PFSK-1 (cell line): ENCODE data around the gene NUP62.

Source experiments
- POLR2AphosphoS5 ChIP-seq: IDR thresholded peaks from 2 replicates; pipeline ENCODE4 v1.6.1; 2012; ENCODE audit warnings: low read depth, mild to moderate bottlenecking, control low read depth, low read length, moderate library complexity
- SIN3A ChIP-seq: IDR thresholded peaks from 2 replicates; pipeline ENCODE4 v1.6.1; 2012; ENCODE audit warnings: mild to moderate bottlenecking, low read length, moderate library complexity, borderline replicate concordance; ENCODE audit not compliant: insufficient read depth
- TAF1 ChIP-seq: IDR thresholded peaks from 2 replicates; pipeline ENCODE4 v1.6.1; 2012; ENCODE audit warnings: low read length, control low read depth, borderline replicate concordance; ENCODE audit not compliant: insufficient read depth

DNA sequence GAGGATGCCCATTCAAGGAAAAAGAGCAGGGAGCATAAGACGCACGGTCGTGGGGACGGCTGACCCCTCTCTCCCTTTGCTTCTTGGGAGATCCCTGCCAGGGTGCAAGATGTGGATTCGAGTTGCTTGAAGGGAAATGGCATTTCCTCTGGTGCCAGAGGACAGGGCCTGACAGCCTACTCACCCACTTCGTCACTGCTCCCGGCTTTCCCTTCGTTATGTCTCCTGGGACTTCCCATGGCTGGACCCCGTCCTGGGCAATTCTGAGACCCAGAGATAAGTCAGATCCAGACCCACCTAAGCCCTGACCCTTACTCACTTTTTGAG is 50.6 kb downstream of the NUP62 start:
- TF ChIP-seq SIN3A (no peak), POLR2AphosphoS5 (no peak), TAF1 (no peak)
